Measurements from ENCODE around the gene MACROD2.

MACROD2 gene

GRCh38 chr20:15740046-15740775 is 1744.9 kb downstream of the MACROD2 start:
- no peak for DNase-seq (ENCODE audit: low read depth)
- TF ChIP-seq, protein P1, sequence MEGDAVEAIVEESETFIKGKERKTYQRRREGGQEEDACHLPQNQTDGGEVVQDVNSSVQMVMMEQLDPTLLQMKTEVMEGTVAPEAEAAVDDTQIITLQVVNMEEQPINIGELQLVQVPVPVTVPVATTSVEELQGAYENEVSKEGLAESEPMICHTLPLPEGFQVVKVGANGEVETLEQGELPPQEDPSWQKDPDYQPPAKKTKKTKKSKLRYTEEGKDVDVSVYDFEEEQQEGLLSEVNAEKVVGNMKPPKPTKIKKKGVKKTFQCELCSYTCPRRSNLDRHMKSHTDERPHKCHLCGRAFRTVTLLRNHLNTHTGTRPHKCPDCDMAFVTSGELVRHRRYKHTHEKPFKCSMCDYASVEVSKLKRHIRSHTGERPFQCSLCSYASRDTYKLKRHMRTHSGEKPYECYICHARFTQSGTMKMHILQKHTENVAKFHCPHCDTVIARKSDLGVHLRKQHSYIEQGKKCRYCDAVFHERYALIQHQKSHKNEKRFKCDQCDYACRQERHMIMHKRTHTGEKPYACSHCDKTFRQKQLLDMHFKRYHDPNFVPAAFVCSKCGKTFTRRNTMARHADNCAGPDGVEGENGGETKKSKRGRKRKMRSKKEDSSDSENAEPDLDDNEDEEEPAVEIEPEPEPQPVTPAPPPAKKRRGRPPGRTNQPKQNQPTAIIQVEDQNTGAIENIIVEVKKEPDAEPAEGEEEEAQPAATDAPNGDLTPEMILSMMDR (conservative IDR thresholded peaks at IDR 0.05; ENCODE audit: low read depth, low read length): no peak
- H3K4me3 ChIP-seq (ENCODE audit: low read length): no peak overlapping the region

- H3K4me3 ChIP-seq (ENCODE audit: low read length): no peak overlapping the region
- TF ChIP-seq, protein P1 (conservative IDR thresholded peaks at IDR 0.05; ENCODE audit: low read depth, low read length): no peak
- DNase-seq (ENCODE audit: low read depth): no peak
These were observed 1746.8 kb downstream of the MACROD2 start for GRCh38 chr20:15742087-15742486.

- no peak overlapping the region for H3K4me3 ChIP-seq (ENCODE audit: low read length)
- no peak for DNase-seq (ENCODE audit: low read depth)
- TF ChIP-seq, protein P1 (conservative IDR thresholded peaks at IDR 0.05; ENCODE audit: low read depth, low read length): no peak
These were observed 1747.3 kb downstream of the MACROD2 start for GRCh38 chr20:15742627-15743026.

DNA sequence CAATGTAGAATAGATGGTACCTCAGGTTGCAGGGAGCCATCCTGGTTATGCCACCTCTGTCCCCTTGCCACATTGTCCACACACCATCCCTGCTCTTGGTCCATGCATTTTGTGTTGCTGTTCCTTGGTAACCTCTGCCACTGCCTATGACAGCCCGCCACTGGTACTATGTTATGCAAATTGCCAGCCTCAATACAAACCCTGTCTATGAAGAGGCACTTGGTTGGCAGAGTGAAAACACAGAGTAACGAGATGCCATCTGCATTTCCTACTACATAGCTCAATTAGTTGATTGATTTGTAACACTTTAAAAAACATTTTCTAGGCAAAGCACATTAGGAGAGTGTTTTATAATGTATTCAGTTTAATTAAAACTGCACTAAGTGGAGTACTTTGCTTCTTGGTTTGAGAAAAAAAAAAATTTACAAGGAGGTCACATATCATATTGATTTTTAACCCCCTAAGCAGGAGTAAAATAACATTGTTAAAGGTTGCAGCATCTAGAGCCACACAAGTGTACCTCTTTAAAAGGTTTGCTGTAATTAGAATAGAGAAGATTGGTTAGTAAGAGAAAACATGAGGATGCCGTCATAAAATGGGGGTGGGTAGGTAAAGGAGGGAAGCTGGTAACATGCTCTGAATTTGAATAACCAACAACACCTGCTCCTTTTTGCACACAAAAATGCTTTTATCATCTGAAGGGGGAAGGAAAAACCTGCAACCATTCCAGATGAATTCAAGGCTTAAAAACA is 1760.9 kb downstream of the MACROD2 start:
- DNase-seq (ENCODE audit: low read depth): no peak
- TF ChIP-seq, protein P1 (conservative IDR thresholded peaks at IDR 0.05; ENCODE audit: low read depth, low read length): no peak
- H3K4me3 ChIP-seq (ENCODE audit: low read length): no peak overlapping the region

DNA sequence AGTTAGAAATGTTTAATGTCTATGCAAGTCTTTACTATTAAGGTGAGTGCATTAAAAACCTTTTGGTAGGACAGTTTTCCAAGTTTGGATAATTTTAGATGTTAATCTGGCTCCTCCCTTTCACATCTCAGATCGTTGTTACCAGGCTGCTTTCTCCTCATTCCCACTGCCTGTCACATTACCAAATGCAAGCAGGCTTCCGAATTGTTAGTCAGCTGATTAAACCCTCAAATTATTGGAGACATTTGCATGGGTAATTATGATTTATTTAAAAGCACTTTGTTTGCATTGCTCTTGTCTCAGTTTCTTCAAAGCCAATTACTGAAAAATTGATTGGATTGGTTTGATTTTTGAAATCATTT is 1761.4 kb downstream of the MACROD2 start:
- TF ChIP-seq, protein P1 (conservative IDR thresholded peaks at IDR 0.05; ENCODE audit: low read depth, low read length): no peak
- no peak for DNase-seq (ENCODE audit: low read depth)
- H3K4me3 ChIP-seq (ENCODE audit: low read length): no peak overlapping the region

GRCh38 chr20:15759594-15759993 is 1764.3 kb downstream of the MACROD2 start:
- no peak for DNase-seq (ENCODE audit: low read depth)
- no peak overlapping the region for H3K4me3 ChIP-seq (ENCODE audit: low read length)
- TF ChIP-seq, protein P1 (conservative IDR thresholded peaks at IDR 0.05; ENCODE audit: low read depth, low read length): no peak

Measured in retinal pigment epithelial cell (primary cell).